OCI-LY1 (cell line): ENCODE measurements around the gene SERPINI1.
"Not testable (repeated sequence)": the region's sequence is repeated elsewhere in the genome, so short reads cannot be mapped to it uniquely, and the experiment has no call there.

Experiments used
- H2AFZ ChIP-seq: fragments of 200-600 bp; sonication (generic), shearing (Covaris generic); 2 replicates; pipeline ENCODE4 v1.6.0; 2014; ENCODE audit warnings: antibody characterized with exemption, mild to moderate bottlenecking, low read length
- H3F3A ChIP-seq: fragments of 200-600 bp; sonication (generic), shearing (Covaris generic); 2 replicates; pipeline ENCODE4 v1.6.0; 2014; ENCODE audit warnings: mild to moderate bottlenecking, antibody characterized with exemption, low read length, moderate library complexity; ENCODE audit not compliant: insufficient read depth
- H3K27ac ChIP-seq: fragments of 200-600 bp; sonication (generic); 2 replicates; pipeline ENCODE4 v1.5.1; 2014; ENCODE audit warnings: low read length, mixed run types, mild to moderate bottlenecking, low read depth; ENCODE audit not compliant: poor library complexity, severe bottlenecking
- H3K27me3 ChIP-seq: fragments of 200-600 bp; sonication (generic); 2 replicates; pipeline ENCODE4 v1.6.0; 2014; ENCODE audit warnings: antibody characterized with exemption, mild to moderate bottlenecking, low read length, moderate library complexity; ENCODE audit not compliant: insufficient read depth
- H3K36me3 ChIP-seq: fragments of 200-600 bp; sonication (generic); 2 replicates; pipeline ENCODE4 v1.6.1; 2014; ENCODE audit warnings: mild to moderate bottlenecking, antibody characterized with exemption, low read length, moderate library complexity, mixed read lengths; ENCODE audit not compliant: insufficient read depth
- H3K4me1 ChIP-seq: fragments of 200-600 bp; sonication (generic); 2 replicates; pipeline ENCODE4 v1.5.1; 2014; ENCODE audit warnings: mild to moderate bottlenecking, low read length, moderate library complexity; ENCODE audit not compliant: insufficient read depth, severe bottlenecking
- H3K4me2 ChIP-seq: fragments of 200-600 bp; sonication (generic), shearing (Covaris generic); 2 replicates; pipeline ENCODE4 v1.6.1; 2014; ENCODE audit warnings: low read length
- H3K4me3 ChIP-seq: fragments of 200-600 bp; sonication (generic); 2 replicates; pipeline ENCODE4 v1.5.1; 2014; ENCODE audit warnings: low read length, low read depth, mild to moderate bottlenecking, mixed read lengths; ENCODE audit not compliant: poor library complexity, severe bottlenecking
- H3K79me2 ChIP-seq: fragments of 200-600 bp; shearing (Covaris generic); 2 replicates; pipeline ENCODE4 v1.6.1; 2016; ENCODE audit warnings: mixed run types, low read length, mixed read lengths; ENCODE audit not compliant: insufficient read depth
- H3K9ac ChIP-seq: fragments of 200-600 bp; sonication (generic), shearing (Covaris generic); 2 replicates; pipeline ENCODE4 v1.6.1; 2014; ENCODE audit warnings: mild to moderate bottlenecking, low read length, mixed read lengths
- H3K9me2 ChIP-seq: fragments of 200-600 bp; sonication (generic), shearing (Covaris generic); 2 replicates; pipeline ENCODE4 v1.6.1; 2014; ENCODE audit warnings: low read depth, mild to moderate bottlenecking, low read length, mixed read lengths
- H3K9me3 ChIP-seq: fragments of 200-600 bp; shearing (Covaris generic); 2 replicates; pipeline ENCODE4 v1.6.1; 2014; ENCODE audit warnings: low read length, mixed read lengths
- H4K20me1 ChIP-seq: fragments of 200-600 bp; sonication (generic), shearing (Covaris generic); 2 replicates; pipeline ENCODE4 v1.6.0; 2016; ENCODE audit warnings: mild to moderate bottlenecking, low read length; ENCODE audit not compliant: insufficient read depth
- CTCF ChIP-seq: fragments of 200-600 bp; sonication (generic), shearing (Covaris generic); IDR thresholded peaks from 2 replicates; pipeline ENCODE4 v1.5.1; 2017; ENCODE audit warnings: mild to moderate bottlenecking, antibody characterized with exemption, low read length, moderate library complexity, mixed read lengths
- EZH2 ChIP-seq: fragments of 200-600 bp; sonication (generic), shearing (Covaris generic); IDR thresholded peaks from 2 replicates; pipeline ENCODE4 v1.8.0; 2017; ENCODE audit warnings: borderline replicate concordance, mixed run types, mild to moderate bottlenecking, antibody characterized with exemption, low read length, moderate library complexity, mixed read lengths

Gene SERPINI1

GRCh38 chr3:167820102-167820865 is 84.8 kb downstream of the SERPINI1 start:
- H3K9ac ChIP-seq = no peak overlapping the region
- H3K27ac ChIP-seq = no peak overlapping the region
- H3K4me3 ChIP-seq = no peak overlapping the region
- no peak overlapping the region for H2AFZ ChIP-seq
- H3K79me2 ChIP-seq = no peaks in the 10 kb centered on the region
- no peaks in the 10 kb centered on the region for H3F3A ChIP-seq
- H3K36me3 ChIP-seq = peaks cover 9% of the 10 kb centered on the region
- peaks cover 19% of the 10 kb centered on the region for H3K4me1 ChIP-seq
- H4K20me1 ChIP-seq = no peaks in the 10 kb centered on the region
- no peaks in the 10 kb centered on the region for H3K9me2 ChIP-seq
- H3K27me3 ChIP-seq = no peaks in the 10 kb centered on the region
- peaks cover 4% of the 10 kb centered on the region; the same call in 1 of the 2 replicates for H3K9me3 ChIP-seq
- H3K4me2 ChIP-seq = no peak overlapping the region
- TF ChIP-seq EZH2 = no peak
- no peak for TF ChIP-seq CTCF

GRCh38 chr3:167821248-167821805 is 85.8 kb downstream of the SERPINI1 start:
- Histone ChIP-seq H3K4me1 (peaks cover 27% of the 10 kb centered on the region), H3K79me2 (no peaks in the 10 kb centered on the region), H3K36me3 (peaks cover 9% of the 10 kb centered on the region), H3K4me2 (no peak overlapping the region), H3K27me3 (no peaks in the 10 kb centered on the region), H3K9me3 (peaks cover 4% of the 10 kb centered on the region; the same call in 1 of the 2 replicates), H3K9ac (no peak overlapping the region), H3K27ac (no peak overlapping the region), H4K20me1 (no peaks in the 10 kb centered on the region), H3F3A (no peaks in the 10 kb centered on the region), H3K9me2 (no peaks in the 10 kb centered on the region), H3K4me3 (no peak overlapping the region), H2AFZ (no peak overlapping the region)
- no peak for TF ChIP-seq CTCF
- TF ChIP-seq EZH2 = no peak

GRCh38 chr3:167823738-167824137 is 88.2 kb downstream of the SERPINI1 start:
- H3K4me2 ChIP-seq = no peak overlapping the region
- TF ChIP-seq EZH2 = no peak
- TF ChIP-seq CTCF = no peak
- H3K9ac ChIP-seq = no peak overlapping the region
- peaks cover 4% of the 10 kb centered on the region; the same call in 1 of the 2 replicates for H3K9me3 ChIP-seq
- H3K36me3 ChIP-seq = peaks cover 9% of the 10 kb centered on the region
- no peak overlapping the region for H2AFZ ChIP-seq
- no peak overlapping the region for H3K27ac ChIP-seq
- H3K4me1 ChIP-seq = peaks cover 37% of the 10 kb centered on the region
- H3K27me3 ChIP-seq = no peaks in the 10 kb centered on the region
- H3K79me2 ChIP-seq = no peaks in the 10 kb centered on the region
- no peaks in the 10 kb centered on the region for H3K9me2 ChIP-seq
- H3K4me3 ChIP-seq = no peak overlapping the region
- H3F3A ChIP-seq = no peaks in the 10 kb centered on the region
- no peaks in the 10 kb centered on the region for H4K20me1 ChIP-seq

DNA sequence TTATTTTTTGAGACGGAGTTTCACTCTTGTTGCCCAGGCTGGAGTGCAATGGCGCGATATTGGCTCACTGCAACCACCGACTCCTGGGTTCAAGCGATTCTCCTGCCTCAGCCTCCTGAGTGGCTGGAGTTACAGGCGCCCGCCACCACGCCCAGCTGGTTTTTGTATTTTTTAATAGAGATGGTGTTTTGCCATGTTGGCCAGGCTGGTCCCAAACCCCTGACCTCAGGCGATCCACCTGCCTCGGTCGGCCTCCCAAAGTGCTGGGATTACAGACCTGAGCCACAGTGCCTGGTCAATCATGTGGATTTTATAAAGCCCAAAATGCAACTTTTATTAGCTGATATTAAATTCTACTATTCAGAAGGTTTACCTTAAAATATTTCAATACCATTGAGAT is 92.1 kb downstream of the SERPINI1 start:
- not testable (repeated sequence) for H3K4me3 ChIP-seq, H3K9me2 ChIP-seq, H3K4me2 ChIP-seq, H3K36me3 ChIP-seq, H4K20me1 ChIP-seq, H3K27me3 ChIP-seq, H3K9ac ChIP-seq, H2AFZ ChIP-seq, H3F3A ChIP-seq, H3K79me2 ChIP-seq, H3K9me3 ChIP-seq
- Histone ChIP-seq H3K27ac (peak overlapping the region; percentile 91), H3K4me1 (peaks cover 66% of the 10 kb centered on the region)
